GM19468 (cell line): ENCODE data around the gene ZNF195.
"Not testable (repeated sequence)": the region's sequence is repeated elsewhere in the genome, so short reads cannot be mapped to it uniquely, and the experiment has no call there.

Experiments used
- ATAC-seq: cut with Tn5 transposase; IDR thresholded peaks from one replicate; pipeline ENCODE4 v1.9.1; 2021; ENCODE audit warnings: mild to moderate bottlenecking, moderate library complexity, moderate number of reproducible peaks; ENCODE audit not compliant: unreplicated experiment; ENCODE audit errors: extremely low read depth

Gene ZNF195

GRCh38 chr11:3357994-3358676 is 20.8 kb downstream of the ZNF195 start:
- ATAC-seq, result no peak

DNA sequence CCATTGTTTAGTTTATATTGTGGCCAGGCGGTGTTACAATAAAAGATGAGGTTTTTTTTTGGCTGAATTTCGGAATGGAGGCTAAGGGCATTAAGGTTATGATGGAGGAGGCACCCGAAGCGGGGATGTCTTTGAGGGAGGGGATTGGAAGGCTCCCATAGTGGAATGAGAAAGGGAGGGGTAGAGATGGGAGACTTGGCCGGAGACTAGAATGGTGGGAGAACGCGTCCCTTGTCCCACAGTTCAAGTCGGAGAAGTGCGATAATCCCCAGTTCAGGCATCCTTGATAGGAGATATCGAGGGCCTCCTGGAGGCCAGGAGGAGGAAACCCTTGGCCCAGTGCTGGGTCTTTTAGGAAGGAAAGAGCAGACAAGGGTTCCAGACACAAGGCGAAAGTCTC is 21.6 kb downstream of the ZNF195 start:
- no peak for ATAC-seq

DNA sequence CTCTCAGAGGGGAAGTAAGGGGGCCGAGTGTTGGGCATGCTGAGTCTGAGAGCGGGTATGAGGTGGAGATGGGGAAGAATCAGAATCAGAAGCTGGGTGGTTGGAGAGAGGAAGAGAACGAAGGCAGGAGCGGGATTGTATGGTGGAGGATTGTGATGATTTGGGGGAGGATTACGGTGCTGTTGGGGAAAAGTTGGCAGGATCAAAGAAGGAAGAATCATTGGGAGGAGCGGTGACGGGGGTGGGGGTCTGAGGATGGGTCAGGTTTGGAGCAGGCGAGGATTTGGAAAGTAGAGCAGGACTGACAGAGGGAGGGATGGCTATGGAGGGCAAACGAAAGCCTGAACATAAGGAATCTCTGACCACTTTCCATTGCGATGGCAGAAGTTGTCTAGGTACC is 22.1 kb downstream of the ZNF195 start:
- no peak for ATAC-seq

DNA sequence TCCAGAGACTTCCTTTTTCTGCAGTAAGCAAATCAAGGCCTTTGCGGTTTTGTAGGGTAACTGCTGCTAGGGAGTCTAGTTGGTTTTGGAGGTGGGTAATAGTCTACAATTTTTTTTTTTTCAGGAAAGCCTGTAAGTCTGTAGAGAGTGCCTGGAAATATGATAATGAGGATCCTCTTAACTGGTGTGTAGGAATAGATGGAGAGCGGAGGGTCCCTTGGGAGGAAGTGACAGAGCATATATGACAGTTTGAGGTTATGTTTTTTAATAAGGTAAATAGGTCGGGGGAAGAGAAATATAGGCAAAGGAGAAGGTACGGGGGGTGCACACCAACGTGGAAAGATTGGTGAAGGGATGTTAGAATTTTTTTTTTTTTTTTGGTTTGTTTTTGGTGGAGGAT is 25.9 kb downstream of the ZNF195 start:
- no peak for ATAC-seq

- no peak for ATAC-seq
These were observed 31.8 kb downstream of the ZNF195 start for GRCh38 chr11:3347127-3347526.

GRCh38 chr11:3346587-3346986 is 32.4 kb downstream of the ZNF195 start:
- no peak for ATAC-seq

GRCh38 chr11:3345736-3346135 is 33.2 kb downstream of the ZNF195 start:
- no peak for ATAC-seq

- ATAC-seq, result no peak
These were observed 34.4 kb downstream of the ZNF195 start for GRCh38 chr11:3344327-3345174.

DNA sequence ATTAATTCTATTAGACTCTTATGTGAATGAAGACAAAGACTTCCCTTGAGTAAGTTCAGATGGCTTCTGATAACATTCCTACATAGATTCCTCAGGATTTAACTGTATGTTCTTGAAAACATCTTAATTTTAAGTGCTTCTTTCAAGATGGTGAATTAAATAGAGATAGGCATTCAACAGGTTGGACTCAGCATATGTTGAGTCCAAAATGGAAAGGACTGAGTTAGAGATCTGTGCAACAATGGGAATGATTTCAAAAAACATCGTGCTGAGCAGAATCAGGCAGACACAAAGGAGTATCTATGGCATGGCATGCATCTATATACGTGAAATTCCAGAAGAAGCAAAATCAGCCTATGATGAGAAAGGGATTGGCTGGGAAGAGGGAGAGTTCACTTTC is 36.2 kb downstream of the ZNF195 start:
- ATAC-seq, result no peak

DNA sequence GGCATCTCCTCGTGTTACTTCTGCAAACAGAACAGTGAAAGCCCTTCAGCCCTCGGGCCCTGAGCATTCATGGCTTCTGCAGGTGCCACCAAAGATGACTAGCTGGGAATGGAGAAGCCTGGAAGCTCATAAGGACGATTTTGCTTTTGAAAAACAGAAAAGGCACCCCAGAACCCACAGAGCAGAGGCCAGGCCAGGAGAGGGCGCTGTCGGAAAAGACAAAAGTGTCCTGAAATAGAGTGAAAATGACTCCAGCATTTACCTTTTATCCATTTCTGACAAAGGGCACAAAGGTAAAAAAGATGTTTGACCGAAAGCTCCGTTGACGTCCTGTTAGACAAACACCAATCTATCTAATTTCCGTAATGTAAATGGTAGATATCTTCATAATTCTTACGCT is 37.6 kb downstream of the ZNF195 start:
- ATAC-seq, result no peak

GRCh38 chr11:3340025-3340424 is 38.9 kb downstream of the ZNF195 start:
- no peak for ATAC-seq

DNA sequence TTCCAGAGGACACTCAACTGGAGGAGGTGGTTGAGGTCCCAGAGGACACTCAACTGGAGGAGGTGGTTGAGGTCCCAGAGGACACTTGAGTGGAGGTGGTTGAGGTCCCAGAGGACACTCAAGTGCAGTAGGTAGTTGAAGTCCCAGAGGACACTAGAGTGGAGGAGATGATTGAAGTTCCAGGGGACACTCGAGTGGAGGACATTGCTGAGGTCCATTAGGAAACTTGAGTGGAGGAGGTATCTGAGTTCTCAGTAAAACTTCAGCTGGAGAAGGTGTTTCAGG is 39.7 kb downstream of the ZNF195 start:
- ATAC-seq, result no peak

DNA sequence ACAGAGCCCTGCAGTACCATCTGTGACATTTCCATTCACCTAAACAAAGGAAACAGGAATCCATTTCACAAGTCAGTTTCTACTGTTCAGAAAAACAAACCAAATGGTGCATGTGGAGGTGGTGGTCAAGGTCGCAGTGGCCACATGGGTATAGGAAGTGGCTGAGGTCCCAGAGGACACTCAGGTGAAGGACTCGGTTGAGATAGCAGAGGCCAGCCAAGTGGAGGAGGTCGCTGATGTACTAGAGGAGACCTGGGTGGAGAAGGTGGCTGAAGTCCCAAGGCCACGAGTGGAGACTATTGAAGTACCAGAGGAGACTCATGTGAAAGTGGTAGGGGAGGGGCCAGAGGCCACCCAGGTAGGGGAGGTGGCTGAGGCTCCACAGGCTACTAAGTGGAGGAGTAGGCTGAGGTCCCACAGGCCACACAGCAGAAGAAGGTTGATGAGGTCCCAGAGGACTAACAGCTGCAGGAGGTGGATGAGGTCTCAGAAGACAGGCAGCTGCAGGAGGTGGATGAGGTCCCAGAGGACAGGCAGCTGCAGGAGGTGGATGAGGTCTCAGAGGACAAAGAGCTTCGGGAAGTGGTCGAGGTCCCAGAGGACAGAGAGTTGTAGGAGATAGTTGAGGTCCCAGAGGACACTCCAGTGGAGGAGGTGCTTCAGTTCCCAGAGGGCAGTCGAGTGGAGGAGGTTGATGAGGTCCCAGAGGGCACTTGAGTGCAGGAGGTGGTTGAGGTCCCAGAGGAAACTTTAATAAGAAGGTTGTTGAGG is 40.2 kb downstream of the ZNF195 start:
- no peak for ATAC-seq

GRCh38 chr11:3336420-3336819 is 42.5 kb downstream of the ZNF195 start:
- not testable (repeated sequence) for ATAC-seq

GRCh38 chr11:3333157-3333556 is 45.8 kb downstream of the ZNF195 start:
- ATAC-seq, result not testable (repeated sequence)

GRCh38 chr11:3331078-3331477 is 47.9 kb downstream of the ZNF195 start:
- ATAC-seq, result not testable (repeated sequence)

- not testable (repeated sequence) for ATAC-seq
These were observed 48.9 kb downstream of the ZNF195 start for GRCh38 chr11:3330064-3330463.

- ATAC-seq, result not testable (repeated sequence)
These were observed 50.4 kb downstream of the ZNF195 start for GRCh38 chr11:3328503-3328902.

DNA sequence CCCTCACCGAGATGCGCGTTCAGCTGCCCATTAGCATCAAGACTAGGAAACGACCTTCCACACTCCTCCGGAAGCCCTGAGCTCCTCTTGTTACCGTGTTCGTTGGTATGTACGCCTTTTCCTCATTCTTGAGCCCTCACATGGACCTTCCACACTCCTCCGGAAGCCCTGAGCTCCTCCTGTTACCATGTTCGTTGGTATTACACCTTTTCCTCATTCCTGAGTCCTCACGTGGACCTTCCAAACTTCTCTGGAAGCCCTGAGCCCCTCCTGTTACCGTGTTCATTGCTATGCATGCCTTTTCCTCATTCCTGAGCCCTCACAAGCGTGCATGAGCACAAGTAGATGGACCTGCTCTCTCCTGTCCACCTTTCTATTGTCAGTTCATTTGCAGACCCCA is 52.5 kb downstream of the ZNF195 start:
- ATAC-seq, result not testable (repeated sequence)

GRCh38 chr11:3324724-3325123 is 54.2 kb downstream of the ZNF195 start:
- not testable (repeated sequence) for ATAC-seq
